VCaP (cell line): Measurements from ENCODE around the gene GIMAP8.

Experiments
- H3K27ac ChIP-seq: fragments of 450-650 bp; 2 replicates; pipeline ENCODE4 v1.5.1; 2017
- TF ChIP-seq, protein P1 (sequence below): fragments of 450-650 bp; conservative IDR thresholded peaks from 2 replicates; pipeline ENCODE4 v1.5.1; 2017; ENCODE audit warnings: mild to moderate bottlenecking, moderate library complexity

Gene GIMAP8

DNA sequence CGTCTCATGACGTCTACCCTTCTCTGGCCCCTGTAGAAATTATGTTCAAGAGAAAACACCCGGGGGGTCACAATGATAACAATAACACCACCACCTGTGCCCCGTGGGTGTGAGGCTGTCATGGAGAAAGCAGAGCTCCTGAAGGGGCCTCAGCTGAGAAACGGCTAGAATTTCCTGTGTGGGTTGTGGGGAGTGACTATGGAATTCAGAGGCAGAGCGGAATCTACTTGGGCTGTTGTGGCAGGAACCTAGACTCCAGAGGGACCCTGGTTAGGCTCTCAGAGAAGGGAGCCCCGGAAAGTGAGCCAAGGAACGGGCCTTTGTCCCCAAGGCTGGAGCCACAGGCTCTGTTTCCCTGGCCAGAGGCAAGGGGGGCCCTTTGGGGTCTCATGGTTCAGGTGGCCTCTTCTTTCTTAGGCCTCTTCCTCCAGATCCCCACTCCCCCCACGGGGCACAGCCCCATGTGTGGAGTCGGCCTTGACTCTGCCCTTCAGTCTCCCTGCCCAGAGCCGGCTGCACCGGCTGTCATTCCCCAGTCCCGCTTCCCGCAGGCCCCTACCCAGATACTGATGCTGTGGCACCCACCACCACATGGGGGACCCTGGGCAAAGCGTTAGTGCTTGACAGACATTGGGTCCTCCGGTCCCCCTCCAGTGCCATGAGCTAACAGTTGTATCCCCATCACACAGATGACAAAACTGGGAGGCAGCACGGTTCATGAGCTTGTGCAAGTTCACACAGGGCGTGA lies 6.5 kb upstream of the GIMAP8 start:
- no peak overlapping the region for H3K27ac ChIP-seq
- TF ChIP-seq, protein P1, sequence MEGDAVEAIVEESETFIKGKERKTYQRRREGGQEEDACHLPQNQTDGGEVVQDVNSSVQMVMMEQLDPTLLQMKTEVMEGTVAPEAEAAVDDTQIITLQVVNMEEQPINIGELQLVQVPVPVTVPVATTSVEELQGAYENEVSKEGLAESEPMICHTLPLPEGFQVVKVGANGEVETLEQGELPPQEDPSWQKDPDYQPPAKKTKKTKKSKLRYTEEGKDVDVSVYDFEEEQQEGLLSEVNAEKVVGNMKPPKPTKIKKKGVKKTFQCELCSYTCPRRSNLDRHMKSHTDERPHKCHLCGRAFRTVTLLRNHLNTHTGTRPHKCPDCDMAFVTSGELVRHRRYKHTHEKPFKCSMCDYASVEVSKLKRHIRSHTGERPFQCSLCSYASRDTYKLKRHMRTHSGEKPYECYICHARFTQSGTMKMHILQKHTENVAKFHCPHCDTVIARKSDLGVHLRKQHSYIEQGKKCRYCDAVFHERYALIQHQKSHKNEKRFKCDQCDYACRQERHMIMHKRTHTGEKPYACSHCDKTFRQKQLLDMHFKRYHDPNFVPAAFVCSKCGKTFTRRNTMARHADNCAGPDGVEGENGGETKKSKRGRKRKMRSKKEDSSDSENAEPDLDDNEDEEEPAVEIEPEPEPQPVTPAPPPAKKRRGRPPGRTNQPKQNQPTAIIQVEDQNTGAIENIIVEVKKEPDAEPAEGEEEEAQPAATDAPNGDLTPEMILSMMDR: no peak

DNA sequence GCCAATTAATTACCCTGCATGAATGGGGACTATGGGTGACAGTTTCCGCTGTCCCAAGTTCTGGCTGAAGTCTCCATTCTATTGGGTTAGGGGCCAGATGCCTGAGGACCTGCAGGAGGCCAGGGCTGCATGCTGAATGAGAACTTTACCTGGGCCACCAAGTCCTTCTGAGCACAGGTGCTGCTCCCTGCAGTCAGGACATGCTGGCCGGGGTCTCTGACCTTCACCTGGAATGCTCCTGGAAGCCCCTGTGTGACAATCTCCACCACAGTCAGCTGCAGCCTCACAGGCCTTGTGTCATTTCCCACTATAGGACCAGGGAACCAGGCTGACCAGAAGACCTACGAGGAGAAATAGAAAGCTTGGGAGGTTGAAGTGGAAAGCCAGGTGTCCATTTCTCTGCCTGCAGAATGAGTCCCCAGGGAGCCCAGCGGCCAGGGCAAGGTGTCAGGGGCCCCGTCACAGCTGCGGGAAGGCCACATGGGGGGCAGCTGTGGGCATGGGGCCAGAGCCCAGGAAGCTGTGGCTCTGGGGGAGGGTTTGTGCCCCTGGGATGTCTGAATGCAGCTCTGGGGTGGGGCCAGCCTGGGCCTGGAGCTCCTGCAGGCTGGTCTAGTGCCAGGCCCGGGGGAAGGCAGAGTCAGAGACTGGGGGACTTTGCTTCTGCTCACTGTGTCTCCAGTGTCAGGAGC lies 5.6 kb upstream of the GIMAP8 start:
- no peak overlapping the region; the same call in 1 of the 2 replicates for H3K27ac ChIP-seq
- TF ChIP-seq, protein P1: no peak

DNA sequence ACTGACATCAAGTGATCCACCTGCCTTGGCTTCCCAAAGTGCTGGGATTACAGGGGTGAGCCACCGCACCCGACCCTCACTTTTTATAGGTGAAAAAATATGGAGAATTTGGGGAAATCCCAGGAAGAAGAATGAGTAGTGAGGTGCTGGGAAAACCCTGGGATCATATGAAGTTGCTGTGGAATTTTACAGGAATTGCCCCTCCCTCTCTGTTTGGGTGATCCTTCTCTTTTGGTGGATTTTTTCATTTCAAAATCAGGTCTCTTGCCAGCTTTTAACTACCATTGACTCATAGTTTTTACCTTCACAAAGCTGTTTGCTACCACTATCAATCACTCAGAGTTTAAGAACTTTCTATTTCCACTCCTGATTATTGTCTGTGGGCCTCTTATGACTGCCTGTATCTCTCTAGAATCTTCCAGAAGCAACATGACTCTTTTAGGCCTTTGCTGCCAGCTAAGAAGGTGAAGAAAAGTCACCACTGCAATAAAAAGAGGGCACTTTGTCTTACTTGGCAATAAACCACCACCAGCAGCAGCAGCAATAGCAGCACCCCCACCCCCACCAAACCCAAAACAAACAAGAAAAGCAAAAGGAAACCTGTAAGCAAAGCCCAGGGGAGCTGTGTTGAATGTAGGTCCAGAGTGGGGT lies 4.0 kb upstream of the GIMAP8 start:
- peak overlapping the region; percentile 51 for H3K27ac ChIP-seq
- TF ChIP-seq, protein P1: no peak

DNA sequence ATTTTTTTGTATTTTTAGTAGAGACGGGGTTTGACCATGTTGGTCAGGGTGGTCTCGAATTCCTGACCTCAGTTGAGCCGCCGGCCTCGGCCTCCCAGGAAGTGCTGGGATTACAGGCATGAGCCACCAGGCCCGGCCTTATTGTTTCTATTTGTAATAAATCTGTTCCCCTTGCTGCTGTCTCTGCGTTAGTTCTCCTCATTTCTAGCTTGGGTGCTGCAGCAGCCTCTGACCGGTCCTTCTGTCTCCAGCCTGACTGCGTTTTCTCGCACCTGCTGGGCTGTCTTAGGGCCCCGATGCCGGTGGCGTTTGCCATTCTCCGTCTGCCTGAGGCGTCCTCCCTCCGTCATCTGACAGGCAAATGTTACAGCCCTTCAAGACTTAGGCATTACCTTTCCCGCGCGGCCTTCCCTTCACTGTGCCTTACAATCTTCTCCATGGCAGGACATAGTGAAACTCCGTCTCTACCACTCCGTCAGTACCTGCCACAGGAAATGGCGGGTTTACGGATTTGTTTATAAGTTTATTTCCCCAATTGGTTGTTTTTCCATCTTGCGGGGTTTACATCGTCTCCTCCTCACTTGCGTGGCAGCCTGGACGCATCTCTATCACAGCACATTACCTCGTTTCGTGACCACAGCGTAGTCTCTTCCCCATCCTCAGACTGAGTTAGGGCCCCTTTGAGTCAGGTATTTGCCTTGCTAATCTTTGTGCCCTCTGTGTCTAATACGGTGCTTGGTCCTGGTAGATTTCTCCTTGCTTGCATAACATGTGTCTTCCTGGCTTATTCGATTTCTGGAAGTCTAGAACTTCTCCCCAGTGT lies 2.3 kb upstream of the GIMAP8 start:
- H3K27ac ChIP-seq: no peak overlapping the region; the same call in 1 of the 2 replicates
- TF ChIP-seq, protein P1: 0 out of 2 replicates have a peak, but pooled peaks have one; percentile 19

DNA sequence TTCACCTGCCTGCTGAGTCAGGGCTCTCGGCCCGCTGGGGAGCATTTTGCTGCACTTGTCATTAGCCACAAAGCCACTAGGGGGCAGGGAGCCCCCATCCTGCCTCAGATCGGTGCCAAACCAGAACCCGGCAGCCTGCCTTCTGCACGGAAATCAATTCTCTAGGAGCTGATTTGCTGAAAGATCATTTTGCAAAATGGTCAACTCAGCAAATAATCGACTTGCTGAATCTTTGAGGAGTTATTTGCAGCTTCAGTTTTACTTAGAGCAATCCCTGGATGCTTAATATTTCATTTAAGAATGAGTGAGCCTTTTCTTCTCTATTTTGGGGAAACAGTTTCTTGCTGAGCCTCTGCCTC lies 1.7 kb upstream of the GIMAP8 start:
- TF ChIP-seq, protein P1: peak; percentile 98
- H3K27ac ChIP-seq: no peak overlapping the region; the same call in 1 of the 2 replicates

DNA sequence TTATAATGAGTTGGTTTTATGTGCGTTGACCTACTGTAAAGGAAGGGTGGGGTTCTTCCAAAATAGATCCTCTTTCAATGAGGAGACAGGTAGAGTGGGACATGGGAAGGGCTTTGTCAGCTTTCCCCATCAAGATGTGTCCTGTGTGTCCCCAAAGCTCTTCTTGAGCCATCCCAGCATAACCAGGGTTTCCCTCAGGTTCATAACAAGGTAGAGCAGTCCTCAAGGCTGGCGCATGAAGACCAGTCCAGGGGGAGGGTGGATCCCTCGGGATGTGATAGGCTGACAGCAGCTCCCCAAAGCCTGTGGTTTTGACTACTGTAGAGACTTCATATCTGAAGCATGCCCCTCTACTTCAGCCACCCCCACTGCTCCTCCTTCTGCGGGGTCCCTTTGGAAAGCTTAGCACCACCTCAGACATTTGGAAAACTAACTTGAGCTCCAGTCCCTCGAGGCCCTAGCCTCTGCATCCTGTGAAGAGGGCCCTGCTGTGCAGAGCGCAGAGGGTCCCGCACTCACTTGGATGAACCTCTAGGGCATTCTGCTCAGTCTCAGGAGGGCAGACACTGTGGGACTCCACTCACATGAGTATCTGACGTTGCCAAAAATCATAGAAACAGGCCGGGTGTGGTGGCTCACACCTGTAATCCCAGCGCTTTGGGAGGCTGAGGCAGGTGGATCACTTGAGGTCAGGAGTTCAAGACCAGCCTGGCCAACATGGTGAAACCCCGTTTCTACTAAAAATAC lies 1.1 kb upstream of the GIMAP8 start:
- TF ChIP-seq, protein P1: no peak
- H3K27ac ChIP-seq: no peak overlapping the region
